Breast epithelium (tissue), 3 donors: ENCODE measurements around the gene LIMCH1.

Experiments
- POLR2A ChIP-seq: fragments of 450-650 bp; IDR thresholded peaks from one replicate; pipeline ENCODE4 v1.6.1; 2016; ENCODE audit warnings: antibody characterized with exemption, mild to moderate bottlenecking, moderate library complexity
- TF ChIP-seq, protein P1 (sequence below), 3 donors: fragments of 450-650 bp; IDR thresholded peaks; one replicate each; pipeline ENCODE4 v1.5.1; 2016 to 2017; ENCODE audit warnings: antibody characterized with exemption in 3 of 3, mild to moderate bottlenecking in 3 of 3, moderate library complexity in 3 of 3

GRCh38 chr4:41658163-41658562, 120.2 kb downstream of the LIMCH1 start:
- TF ChIP-seq, protein P1, sequence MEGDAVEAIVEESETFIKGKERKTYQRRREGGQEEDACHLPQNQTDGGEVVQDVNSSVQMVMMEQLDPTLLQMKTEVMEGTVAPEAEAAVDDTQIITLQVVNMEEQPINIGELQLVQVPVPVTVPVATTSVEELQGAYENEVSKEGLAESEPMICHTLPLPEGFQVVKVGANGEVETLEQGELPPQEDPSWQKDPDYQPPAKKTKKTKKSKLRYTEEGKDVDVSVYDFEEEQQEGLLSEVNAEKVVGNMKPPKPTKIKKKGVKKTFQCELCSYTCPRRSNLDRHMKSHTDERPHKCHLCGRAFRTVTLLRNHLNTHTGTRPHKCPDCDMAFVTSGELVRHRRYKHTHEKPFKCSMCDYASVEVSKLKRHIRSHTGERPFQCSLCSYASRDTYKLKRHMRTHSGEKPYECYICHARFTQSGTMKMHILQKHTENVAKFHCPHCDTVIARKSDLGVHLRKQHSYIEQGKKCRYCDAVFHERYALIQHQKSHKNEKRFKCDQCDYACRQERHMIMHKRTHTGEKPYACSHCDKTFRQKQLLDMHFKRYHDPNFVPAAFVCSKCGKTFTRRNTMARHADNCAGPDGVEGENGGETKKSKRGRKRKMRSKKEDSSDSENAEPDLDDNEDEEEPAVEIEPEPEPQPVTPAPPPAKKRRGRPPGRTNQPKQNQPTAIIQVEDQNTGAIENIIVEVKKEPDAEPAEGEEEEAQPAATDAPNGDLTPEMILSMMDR (IDR thresholded peaks at IDR 0.05), result no peak
- no peak for TF ChIP-seq POLR2A
